A673 (cell line): ENCODE results near the gene GATC. TPM values are rescaled to one million over a fixed set of nuclear protein-coding genes. Genes with fewer than 3 reads are reported as not detected.

Experiments used
- BruUV-seq: library from RNA; stranded (reverse); fragments of 400-500 nt; replicated peaks from 2 replicates; lab custom pipeline; 2021; lab: Mats Ljungman, UMichigan
- CTCF ChIA-PET: fragments of 300-600 bp; sonication (Branson Sonifier 250); formaldehyde crosslinking; loops from one replicate; lab custom pipeline; 2022; ENCODE audit warnings: antibody characterized with exemption; lab: Charles Lee
- POLR2A ChIA-PET: fragments of 300-600 bp; sonication (Branson Sonifier 250); formaldehyde crosslinking; loops from one replicate; lab custom pipeline; 2022; ENCODE audit warnings: antibody characterized with exemption; ENCODE audit not compliant: low non-redundant PET; lab: Charles Lee
- DNase-seq: peaks from one replicate; pipeline ENCODE4 v3.0.0-alpha.2; 2015; ENCODE audit warnings: low spot score
- H3K27ac ChIP-seq: fragments of 200-600 bp; sonication (generic); 2 replicates; pipeline ENCODE4 v1.5.1; 2016; ENCODE audit warnings: mixed run types, low read depth, mild to moderate bottlenecking, mixed read lengths, antibody characterized with exemption, low read length; ENCODE audit not compliant: poor library complexity, severe bottlenecking
- H3K27me3 ChIP-seq: fragments of 200-600 bp; sonication (generic); replicated peaks from 2 replicates; pipeline ENCODE4 v1.6.1; 2017; ENCODE audit warnings: mixed run types, low read depth, mild to moderate bottlenecking, mixed read lengths, antibody characterized with exemption, low read length; ENCODE audit not compliant: insufficient read depth, poor library complexity
- H3K36me3 ChIP-seq: fragments of 200-600 bp; sonication (generic); 2 replicates; pipeline ENCODE4 v1.6.1; 2016; ENCODE audit warnings: mixed run types, mild to moderate bottlenecking, mixed read lengths, antibody characterized with exemption, low read length; ENCODE audit not compliant: insufficient read depth, poor library complexity, severe bottlenecking
- H3K4me1 ChIP-seq: fragments of 200-600 bp; sonication (generic); 2 replicates; pipeline ENCODE4 v1.6.1; 2017; ENCODE audit warnings: mixed run types, mild to moderate bottlenecking, mixed read lengths, antibody characterized with exemption, low read length; ENCODE audit not compliant: insufficient read depth, poor library complexity, severe bottlenecking
- H3K4me3 ChIP-seq: fragments of 200-600 bp; sonication (generic); 2 replicates; pipeline ENCODE4 v1.5.1; 2016; ENCODE audit warnings: low read depth, mixed run types, mild to moderate bottlenecking, mixed read lengths, low read length; ENCODE audit not compliant: poor library complexity, severe bottlenecking
- H3K9me3 ChIP-seq: fragments of 200-600 bp; sonication (generic); 2 replicates; pipeline ENCODE4 v1.6.1; 2016; ENCODE audit warnings: mixed run types, low read depth, mild to moderate bottlenecking, mixed read lengths, antibody characterized with exemption, low read length; ENCODE audit not compliant: poor library complexity, severe bottlenecking
- CTCF ChIP-seq: fragments of 300-800, 200-600 bp; sonication (generic); conservative IDR thresholded peaks from 2 replicates; pipeline ENCODE4 v1.5.1; 2017; ENCODE audit warnings: low read depth, mild to moderate bottlenecking, antibody characterized with exemption, low read length, moderate library complexity, mixed read lengths
- EZH2 ChIP-seq: fragments of 200-600 bp; sonication (generic); IDR thresholded peaks from 2 replicates; pipeline ENCODE4 v1.6.1; 2017; ENCODE audit warnings: borderline replicate concordance, low read depth, mild to moderate bottlenecking, mixed read lengths, antibody characterized with exemption, low read length; ENCODE audit not compliant: poor library complexity, severe bottlenecking
- intact Hi-C: fragments of 100-400 bp; cut with micrococcal nuclease; formaldehyde crosslinking; loops from one replicate; pipeline ENCODE4 v1.10.0; 2022; ENCODE audit not compliant: unreplicated experiment
- total RNA-seq: library from RNA; stranded (reverse); gene quantifications from 2 replicates; pipeline ENCODE4 v1.2.3, GENCODE V29; 2021

The GATC gene
- total RNA-seq, 1 experiment from 2014 or later: 42.4 TPM

GRCh38 chr12:120488057-120488640, 41.9 kb downstream of the GATC start:
- DNase-seq: no peak
- Histone ChIP-seq H3K27ac (no peak overlapping the region), H3K4me3 (no peak overlapping the region), H3K27me3 (no peaks in the 10 kb centered on the region), H3K4me1 (peaks cover 8% of the 10 kb centered on the region), H3K9me3 (no peaks in the 10 kb centered on the region), H3K36me3 (no peaks in the 10 kb centered on the region)
- intact Hi-C loops: no loop called here
- ChIA-PET CTCF (no interaction called here), POLR2A (no interaction called here)
- TF ChIP-seq CTCF (no peak), EZH2 (no peak)
- BruUV-seq: no TSS peak

- ChIA-PET CTCF (no interaction called here), POLR2A (no interaction called here)
- no peaks in the 10 kb centered on the region for H3K9me3 ChIP-seq
- no peaks in the 10 kb centered on the region for H3K27me3 ChIP-seq
- peak; percentile 49 for DNase-seq
- intact Hi-C loops: no loop called here
- H3K36me3 ChIP-seq: no peaks in the 10 kb centered on the region
- peaks cover 8% of the 10 kb centered on the region for H3K4me1 ChIP-seq
- H3K27ac ChIP-seq: no peak overlapping the region
- TSS peak; percentile 22 for BruUV-seq
- TF ChIP-seq CTCF (no peak), EZH2 (no peak)
- no peak overlapping the region for H3K4me3 ChIP-seq
Measured at GRCh38 chr12:120489018-120489417, 42.8 kb downstream of the GATC start.

- H3K36me3 ChIP-seq: no peaks in the 10 kb centered on the region
- H3K4me1 ChIP-seq: peaks cover 16% of the 10 kb centered on the region
- intact Hi-C loops: no loop called here
- no peak for DNase-seq
- no TSS peak for BruUV-seq
- no peak overlapping the region for H3K27ac ChIP-seq
- H3K27me3 ChIP-seq: no peaks in the 10 kb centered on the region
- no peaks in the 10 kb centered on the region for H3K9me3 ChIP-seq
- TF ChIP-seq EZH2 (no peak), CTCF (no peak)
- CTCF ChIA-PET: no interaction called here
- H3K4me3 ChIP-seq: no peak overlapping the region
- POLR2A ChIA-PET: no interaction called here
Measured at GRCh38 chr12:120490325-120490724, 44.1 kb downstream of the GATC start.
